Umbilical cord (tissue), 2 donors: ENCODE results near the gene NRDC. TPM values are rescaled to one million over a fixed set of nuclear protein-coding genes. Genes with fewer than 3 reads are reported as not detected.

Experiments
- DNase-seq: peaks from one replicate; pipeline ENCODE4 v3.0.0-alpha.2; 2015; ENCODE audit warnings: low spot score
- total RNA-seq: library from RNA; depleted of rRNA; stranded (reverse); fragments of >200 nt; gene quantifications from one replicate; pipeline ENCODE4 v1.2.3, GENCODE V29; 2014; ENCODE audit warnings: low replicate concordance; ENCODE audit not compliant: insufficient read depth

The NRDC gene, protein sequence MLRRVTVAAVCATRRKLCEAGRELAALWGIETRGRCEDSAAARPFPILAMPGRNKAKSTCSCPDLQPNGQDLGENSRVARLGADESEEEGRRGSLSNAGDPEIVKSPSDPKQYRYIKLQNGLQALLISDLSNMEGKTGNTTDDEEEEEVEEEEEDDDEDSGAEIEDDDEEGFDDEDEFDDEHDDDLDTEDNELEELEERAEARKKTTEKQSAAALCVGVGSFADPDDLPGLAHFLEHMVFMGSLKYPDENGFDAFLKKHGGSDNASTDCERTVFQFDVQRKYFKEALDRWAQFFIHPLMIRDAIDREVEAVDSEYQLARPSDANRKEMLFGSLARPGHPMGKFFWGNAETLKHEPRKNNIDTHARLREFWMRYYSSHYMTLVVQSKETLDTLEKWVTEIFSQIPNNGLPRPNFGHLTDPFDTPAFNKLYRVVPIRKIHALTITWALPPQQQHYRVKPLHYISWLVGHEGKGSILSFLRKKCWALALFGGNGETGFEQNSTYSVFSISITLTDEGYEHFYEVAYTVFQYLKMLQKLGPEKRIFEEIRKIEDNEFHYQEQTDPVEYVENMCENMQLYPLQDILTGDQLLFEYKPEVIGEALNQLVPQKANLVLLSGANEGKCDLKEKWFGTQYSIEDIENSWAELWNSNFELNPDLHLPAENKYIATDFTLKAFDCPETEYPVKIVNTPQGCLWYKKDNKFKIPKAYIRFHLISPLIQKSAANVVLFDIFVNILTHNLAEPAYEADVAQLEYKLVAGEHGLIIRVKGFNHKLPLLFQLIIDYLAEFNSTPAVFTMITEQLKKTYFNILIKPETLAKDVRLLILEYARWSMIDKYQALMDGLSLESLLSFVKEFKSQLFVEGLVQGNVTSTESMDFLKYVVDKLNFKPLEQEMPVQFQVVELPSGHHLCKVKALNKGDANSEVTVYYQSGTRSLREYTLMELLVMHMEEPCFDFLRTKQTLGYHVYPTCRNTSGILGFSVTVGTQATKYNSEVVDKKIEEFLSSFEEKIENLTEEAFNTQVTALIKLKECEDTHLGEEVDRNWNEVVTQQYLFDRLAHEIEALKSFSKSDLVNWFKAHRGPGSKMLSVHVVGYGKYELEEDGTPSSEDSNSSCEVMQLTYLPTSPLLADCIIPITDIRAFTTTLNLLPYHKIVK
- 109 TPM for total RNA-seq

DNA sequence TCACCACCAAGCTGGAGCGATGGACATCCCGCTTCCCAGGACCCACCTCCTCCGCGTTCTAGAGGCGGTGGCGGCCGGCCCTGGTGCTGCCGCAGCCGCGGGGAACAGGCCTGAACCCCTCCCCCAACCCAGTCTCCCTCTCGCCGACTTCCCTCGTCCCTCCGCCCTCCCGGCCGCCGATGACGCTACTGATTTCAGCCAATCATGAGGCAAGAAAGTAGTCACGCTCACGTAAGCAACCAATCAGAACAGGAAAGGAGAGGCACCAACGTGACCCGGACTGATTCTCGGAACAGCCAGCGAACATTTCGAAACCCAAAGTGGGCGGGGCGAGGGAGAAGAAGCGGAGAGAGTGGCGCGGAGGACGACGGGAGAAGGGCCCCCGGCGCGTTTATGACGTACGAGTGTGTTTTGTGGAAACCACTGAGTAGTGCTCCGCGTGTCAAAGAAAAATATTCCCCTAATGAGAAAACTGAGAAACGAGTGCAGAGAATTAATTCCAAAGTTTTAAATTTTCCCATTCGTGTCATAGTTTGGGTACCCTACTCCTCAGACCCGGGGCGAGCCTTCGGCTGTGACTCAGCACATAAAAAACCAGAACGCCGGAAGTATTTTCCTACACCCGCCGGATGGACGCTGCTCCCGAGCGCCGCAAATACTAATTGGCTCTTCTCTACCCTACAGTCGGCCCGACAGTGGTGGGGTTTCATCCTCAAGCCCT, at the start of gene NRDC:
TSS of gene NRDC (minus strand) at position 112 of the 721 bp plus-strand sequence. CDS start 112 bp downstream, outside the sequence.
- peak; percentile 100 for DNase-seq

GRCh38 chr1:51927029-51927428, 48.5 kb upstream of the NRDC start:
- peak; percentile 55 for DNase-seq

DNA sequence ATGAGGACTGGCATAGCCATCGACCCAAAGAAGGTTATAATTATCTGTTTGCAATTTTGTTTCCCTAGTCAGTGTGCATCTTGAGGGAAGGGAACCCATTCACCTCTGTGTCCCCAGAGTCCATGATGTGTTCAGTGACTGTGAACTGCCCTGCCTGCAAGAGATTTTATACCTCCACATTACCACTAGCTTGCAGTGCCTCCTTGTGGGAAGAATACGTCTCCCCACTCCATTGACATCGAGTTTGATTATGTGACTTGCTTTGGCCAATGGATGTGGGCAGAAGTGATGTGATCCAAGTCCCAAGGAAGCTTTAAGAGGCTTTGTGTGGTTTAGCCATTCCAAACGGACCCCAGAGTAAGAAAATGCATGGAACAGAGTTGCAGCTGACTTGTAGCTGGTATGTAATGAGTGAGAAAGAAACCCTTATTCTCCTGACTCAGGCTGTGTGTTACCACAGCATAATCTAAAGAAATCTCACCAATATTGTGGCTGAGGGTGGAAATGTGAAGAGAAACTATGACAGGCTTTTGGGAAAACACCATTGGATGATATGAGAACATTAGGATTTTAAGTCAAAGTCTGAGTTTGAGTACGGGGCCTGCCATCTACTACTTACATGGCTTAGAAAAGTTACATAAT, 47.8 kb upstream of the NRDC start:
- no peak for DNase-seq

DNA sequence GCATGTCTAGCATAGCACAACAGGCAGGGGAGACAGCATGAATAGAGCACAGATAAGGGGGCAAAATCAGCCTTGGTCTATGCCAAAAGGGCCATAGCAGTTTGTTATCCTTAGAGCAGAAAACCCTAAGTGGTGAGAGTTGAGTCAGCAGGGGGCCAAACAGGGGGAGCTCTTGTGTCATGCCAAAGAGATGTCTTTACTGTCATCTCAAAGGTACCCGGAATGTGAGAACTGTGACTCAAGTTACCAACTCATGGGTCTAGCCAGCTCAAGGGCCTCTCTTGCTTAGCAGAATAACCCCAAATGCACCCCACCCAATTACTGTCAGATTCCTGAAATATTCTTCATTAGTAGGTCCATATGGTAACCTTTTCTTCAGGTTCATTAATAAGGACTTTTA, 45.9 kb upstream of the NRDC start:
- no peak for DNase-seq

GRCh38 chr1:51922040-51922439, 43.5 kb upstream of the NRDC start:
- DNase-seq: no peak

GRCh38 chr1:51920130-51920529, 41.6 kb upstream of the NRDC start:
- no peak for DNase-seq

- no peak for DNase-seq
Measured at GRCh38 chr1:51919684-51920083, 41.2 kb upstream of the NRDC start.

DNA sequence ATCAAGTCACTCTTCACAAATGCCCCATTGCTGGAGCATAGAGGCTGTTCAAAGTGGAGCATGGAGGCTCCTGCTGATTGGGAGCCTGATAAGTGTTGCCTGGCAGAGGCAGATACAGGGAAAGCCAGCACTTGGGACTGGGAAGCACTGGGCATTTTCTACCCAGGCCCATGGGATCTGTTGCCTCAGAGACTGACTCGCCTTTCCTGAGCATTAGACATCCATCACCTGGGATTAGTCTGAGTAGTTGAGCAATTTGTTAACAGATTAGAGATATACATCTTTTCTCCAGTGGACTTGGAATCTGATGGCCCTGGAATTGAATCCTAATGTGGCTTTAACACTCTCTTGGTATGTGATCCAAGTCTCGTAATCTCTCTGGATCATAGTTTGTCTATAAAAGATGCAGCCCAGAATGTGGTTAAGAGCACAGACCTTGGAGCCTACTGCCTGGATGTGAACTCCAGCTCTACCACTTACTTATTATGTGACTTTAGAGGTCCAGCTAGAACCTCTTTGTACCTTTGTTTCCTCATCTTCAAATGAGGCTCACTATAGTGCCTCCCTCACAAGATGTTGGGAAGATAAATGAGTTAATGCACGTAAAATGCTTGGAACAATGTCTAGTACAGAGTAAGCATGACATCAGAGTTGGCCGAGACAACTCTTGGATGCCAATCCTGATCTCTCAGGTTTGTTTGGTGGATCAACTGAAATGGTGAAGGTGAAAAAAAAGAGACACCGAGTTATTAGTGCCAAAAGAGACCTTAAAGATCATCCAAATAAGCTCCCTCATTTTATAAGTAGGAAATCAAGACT, 38.3 kb upstream of the NRDC start:
- DNase-seq: peak; percentile 22

DNA sequence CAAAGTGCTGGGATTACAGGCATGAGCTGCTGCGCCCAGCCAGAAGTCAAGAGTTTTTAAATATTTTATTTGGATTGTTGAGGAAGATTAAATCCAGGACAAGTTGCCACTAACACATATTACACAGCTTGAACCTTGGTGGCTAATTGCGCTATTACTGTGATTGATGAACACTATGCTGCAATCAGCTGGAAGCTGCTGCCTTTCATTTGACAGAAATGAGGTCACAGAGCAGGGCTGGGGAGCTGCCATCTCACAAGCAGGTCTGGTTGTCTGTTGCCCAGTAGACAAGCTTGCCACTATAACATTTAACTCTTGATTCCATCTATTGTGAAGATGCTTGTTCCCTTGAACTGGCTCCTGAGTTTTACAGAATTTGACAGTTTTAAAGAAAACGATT, 37.4 kb upstream of the NRDC start:
- no peak for DNase-seq

DNA sequence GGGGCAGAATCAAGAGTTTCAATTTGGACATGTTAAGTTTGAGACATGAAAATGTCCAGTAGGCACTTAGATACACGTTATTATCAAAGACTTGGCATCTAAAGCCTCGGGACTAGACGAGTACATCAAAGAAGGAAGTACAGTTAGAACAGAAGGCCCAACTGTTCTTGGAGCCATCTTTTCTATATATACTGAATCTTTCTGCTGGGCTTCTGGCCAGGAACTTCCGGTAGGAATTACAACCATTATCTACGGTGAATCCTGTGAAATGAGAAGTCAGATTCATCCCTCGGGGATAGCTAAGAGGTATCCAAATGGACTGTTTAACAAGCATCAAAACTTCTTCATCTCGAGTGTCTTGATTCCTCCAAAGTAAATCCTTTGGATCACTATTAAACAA, 34.4 kb upstream of the NRDC start:
- no peak for DNase-seq

DNA sequence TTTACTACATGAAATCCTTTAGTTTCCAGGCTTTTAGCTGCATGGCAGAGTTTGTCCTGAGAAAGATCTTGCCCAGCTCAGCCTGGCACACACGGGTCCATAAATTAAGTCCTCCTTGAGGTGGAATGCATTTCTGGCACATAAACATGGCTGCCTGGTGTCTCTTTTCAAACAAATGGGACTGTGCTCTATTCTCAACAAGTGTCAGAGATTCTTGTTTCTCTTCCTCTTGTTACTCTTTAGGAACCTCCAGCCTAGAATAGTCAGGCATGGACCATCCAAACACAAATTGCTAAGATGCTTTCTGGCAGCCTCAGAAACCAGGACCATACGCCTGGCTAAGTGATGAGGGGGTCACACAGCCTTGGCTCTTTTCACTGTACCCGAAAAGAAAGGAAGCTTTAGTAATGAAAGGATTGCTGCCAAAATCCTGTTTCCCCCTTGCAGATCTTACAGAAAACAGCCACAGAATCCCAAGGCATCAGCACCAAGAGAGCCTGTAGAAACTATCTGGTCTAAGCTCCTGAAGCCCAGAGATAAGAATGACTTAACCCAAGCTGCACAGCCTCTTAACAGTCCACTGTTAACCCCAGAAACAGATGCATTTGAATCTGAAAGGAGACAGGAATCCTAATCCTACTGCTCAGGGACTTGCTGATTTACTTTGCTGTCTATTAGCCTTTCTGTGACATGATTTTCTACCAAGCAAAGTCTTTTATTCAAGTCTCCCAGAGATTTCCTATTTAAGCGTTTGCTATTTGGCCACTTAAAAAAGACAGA, 31.9 kb upstream of the NRDC start:
- DNase-seq: peak; percentile 79

DNA sequence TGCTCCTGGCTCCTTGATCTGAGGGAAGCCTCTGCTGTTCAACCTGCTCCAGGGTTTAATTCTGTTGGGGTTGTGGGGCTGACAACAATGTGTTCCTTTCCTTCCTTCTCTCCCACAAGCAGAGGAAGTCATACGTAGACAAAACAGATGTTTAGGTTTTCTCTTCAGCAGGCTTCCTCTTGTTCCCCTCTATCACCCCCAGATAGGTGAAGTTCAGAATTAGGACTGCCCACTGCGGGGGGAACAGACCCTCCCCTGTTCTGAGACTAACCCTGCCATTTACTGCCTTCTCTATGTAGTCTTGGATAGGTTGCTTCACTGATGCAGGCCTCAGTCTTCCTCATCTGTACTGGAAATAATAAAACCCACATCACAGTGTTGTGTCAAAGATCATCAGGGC, 30.0 kb upstream of the NRDC start:
- DNase-seq: no peak

DNA sequence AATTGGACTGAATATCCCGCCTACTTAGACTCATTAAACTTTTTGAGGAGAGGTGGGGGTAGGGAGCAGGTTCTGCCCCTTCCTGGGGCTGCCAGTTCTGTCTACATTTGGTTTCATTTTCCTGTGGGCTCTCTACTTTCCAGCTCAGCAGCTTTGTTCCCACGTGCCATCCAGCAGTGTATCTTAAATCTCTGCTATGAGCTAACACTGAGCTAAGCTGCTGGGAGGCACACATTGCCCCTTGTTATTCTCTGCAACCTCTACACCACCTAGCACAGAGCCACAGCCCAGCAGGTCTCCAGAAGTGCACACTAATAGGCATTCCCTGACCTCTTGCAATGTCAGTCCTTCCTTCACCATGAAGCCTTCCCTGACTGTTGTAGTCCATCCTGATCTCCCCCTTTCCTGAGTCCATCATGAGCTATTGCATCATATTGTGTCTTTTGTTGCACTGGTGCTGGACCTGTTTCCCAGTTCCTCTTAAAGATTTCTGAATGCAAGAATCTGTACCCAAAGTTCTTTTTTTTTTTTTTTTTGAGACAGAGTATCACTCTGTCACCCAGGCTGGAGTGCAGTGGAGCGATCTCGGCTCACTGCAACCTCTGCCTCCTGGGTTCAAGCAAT, 28.7 kb upstream of the NRDC start:
- no peak for DNase-seq

GRCh38 chr1:51906306-51907078, 28.0 kb upstream of the NRDC start:
- DNase-seq: no peak

DNA sequence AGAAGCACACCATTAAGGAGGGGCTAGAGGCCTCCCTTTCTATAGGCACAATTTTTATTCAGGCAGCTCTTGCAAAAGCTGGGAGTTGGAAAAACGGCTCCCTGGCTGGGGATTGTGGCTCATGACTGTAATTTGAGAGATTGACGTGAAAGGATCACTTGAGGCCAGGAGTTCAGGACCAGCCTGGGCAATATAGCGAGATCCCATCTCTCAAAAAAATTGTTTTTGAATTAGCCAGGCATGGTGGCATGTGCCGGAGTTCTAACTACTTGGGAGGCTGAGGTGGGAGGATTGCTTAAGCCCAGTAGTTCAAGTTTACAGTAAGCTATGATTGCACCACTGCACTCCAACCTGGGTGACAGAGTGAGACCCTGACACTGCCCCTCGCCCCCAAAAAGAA, 23.9 kb upstream of the NRDC start:
- DNase-seq: no peak

DNA sequence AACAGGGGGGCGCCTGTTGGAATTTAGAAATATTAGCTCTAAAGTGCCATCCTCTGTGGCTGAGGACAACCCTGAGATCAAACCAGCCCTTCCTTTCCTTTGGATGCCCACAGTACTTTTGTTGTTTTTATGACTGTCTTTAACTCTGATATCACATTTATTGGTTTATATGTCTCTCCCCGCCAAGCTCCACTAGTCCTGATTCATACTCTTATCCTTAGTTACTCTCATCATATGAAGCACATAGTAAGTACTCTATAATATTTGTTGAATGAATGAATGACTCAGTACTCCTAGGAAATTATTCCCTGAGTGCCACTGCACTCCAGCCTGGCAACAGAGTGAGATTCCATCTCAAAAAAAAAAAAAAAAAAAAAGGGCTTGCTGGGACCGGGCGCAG, 22.6 kb upstream of the NRDC start:
- no peak for DNase-seq

GRCh38 chr1:51899022-51899421, 20.5 kb upstream of the NRDC start:
- DNase-seq: no peak
